Sigmoid colon (tissue), 4 donors: ENCODE data around the gene SOX3.

Experiments
- CTCF ChIP-seq, 4 experiments: fragments of 450-650 bp in 3 of 4; fragments of 200-600 bp in 1 of 4; IDR thresholded peaks; one replicate each; pipeline ENCODE4 v1.5.1; 2016 to 2019; ENCODE audit warnings: antibody characterized with exemption in 4 of 4, mild to moderate bottlenecking in 3 of 4, moderate library complexity in 2 of 4
- POLR2A ChIP-seq, 2 donors: fragments of 450-650 bp; IDR thresholded peaks; one replicate each; pipeline ENCODE4 v1.6.1; 2016; ENCODE audit warnings: antibody characterized with exemption in 2 of 2, mild to moderate bottlenecking in 2 of 2, moderate library complexity in 2 of 2
- POLR2AphosphoS5 ChIP-seq, 4 donors: sonication (generic); formaldehyde crosslinking; IDR thresholded peaks; one replicate each; pipeline ENCODE4 v1.6.1; 2017; ENCODE audit warnings: antibody characterized with exemption in 4 of 4

- TF ChIP-seq CTCF (IDR thresholded peaks at IDR 0.05) = no peak
- TF ChIP-seq POLR2A (IDR thresholded peaks at IDR 0.05) = no peak
- TF ChIP-seq POLR2AphosphoS5 (IDR thresholded peaks at IDR 0.05) = no peak
Observed at GRCh38 chrX:140510895-140511295, 6.0 kb upstream of the SOX3 start.
